K562 (cell line): ENCODE measurements around the gene PARP1. TPM values are rescaled to one million over a fixed set of nuclear protein-coding genes. Genes with fewer than 3 reads are reported as not detected.

Experiments used
- ATAC-seq: fragments of 200-7000 bp; cut with Tn5 transposase; 3 replicates; pipeline ENCODE4 v1.9.1; 2020; ENCODE audit warnings: moderate library complexity
- BruUV-seq: library from RNA; stranded (reverse); fragments of 400-500 nt; replicated peaks from 2 replicates; lab custom pipeline; 2021; lab: Mats Ljungman, UMichigan
- CTCF ChIA-PET: fragments of 300-600 bp; formaldehyde crosslinking; extraction: SDS; loops from one replicate; lab custom pipeline; 2021; ENCODE audit warnings: low intra/inter-chr PET ratio; lab: Yijun Ruan, JAX
- POLR2A ChIA-PET: fragments of 300-600, 350-650 bp; sonication (Branson Sonifier 250); formaldehyde crosslinking; extraction: SDS; loops from one replicate; lab custom pipeline; 2021; ENCODE audit warnings: antibody characterized with exemption, inconsistent platforms; lab: Yijun Ruan, JAX
- DNase-seq, 4 experiments: peaks; one replicate each; pipeline versions ENCODE4 v3.0.0 to v3.0.0-alpha.2; 2011 to 2018; ENCODE audit warnings: low spot score in 3 of 4, mixed read lengths in 3 of 4; ENCODE audit errors: extremely low read depth in 1 of 4
- FAIRE-seq: peaks from 2 replicates; lab custom pipeline; 2011; peaks lifted over from hg19 to GRCh38; lab: Jason Lieb, UNC
- H2AFZ ChIP-seq: 2 replicates; pipeline ENCODE4 v1.6.0; 2011; ENCODE audit warnings: low read depth, low read length, control low read depth, inconsistent platforms
- H3K27ac ChIP-seq: fragments of 200-600 bp; 3 replicates; pipeline ENCODE4 v1.8.0; 2011; ENCODE audit warnings: low read depth, mild to moderate bottlenecking, control low read depth, inconsistent platforms, low read length, moderate library complexity, mixed read lengths; ENCODE audit errors: extremely low read depth
- H3K27me3 ChIP-seq, 2 experiments: fragments of 300-600 bp in 1 of 2; 2 replicates in 1 of 2; 3 replicates in 1 of 2; pipeline versions ENCODE4 v1.6.0 to v1.8.0; 2011; ENCODE audit warnings: inconsistent platforms in 2 of 2, low read length in 2 of 2, mild to moderate bottlenecking in 1 of 2, mixed read lengths in 1 of 2, moderate library complexity in 1 of 2; ENCODE audit not compliant: control insufficient read depth in 2 of 2, insufficient read depth in 2 of 2
- H3K36me3 ChIP-seq: fragments of 300-600 bp; 3 replicates; pipeline ENCODE4 v1.8.0; 2011; ENCODE audit warnings: mild to moderate bottlenecking, low read length, inconsistent platforms; ENCODE audit not compliant: control insufficient read depth, insufficient read depth
- H3K4me1 ChIP-seq, 2 experiments: fragments of 200-600 bp in 1 of 2; replicated peaks in 1 of 2; 2 replicates in 1 of 2; 3 replicates in 1 of 2; pipeline versions ENCODE4 v1.5.1 to v1.8.0; 2011; ENCODE audit warnings: inconsistent platforms in 2 of 2, low read length in 2 of 2, mild to moderate bottlenecking in 1 of 2, mixed read lengths in 1 of 2, moderate library complexity in 1 of 2; ENCODE audit not compliant: control insufficient read depth in 2 of 2, insufficient read depth in 2 of 2
- H3K4me2 ChIP-seq: 2 replicates; pipeline ENCODE4 v1.6.1; 2011; ENCODE audit warnings: low read length, control low read depth, inconsistent platforms, mixed read lengths; ENCODE audit not compliant: insufficient read depth
- H3K4me3 ChIP-seq: fragments of 200-600 bp; sonication (generic), shearing (Covaris generic); 2 replicates; pipeline ENCODE4 v1.5.1; 2016; ENCODE audit warnings: control low read depth, inconsistent platforms
- H3K79me2 ChIP-seq: fragments of 200-600 bp; 3 replicates; pipeline ENCODE4 v1.8.0; 2011; ENCODE audit warnings: low read length, inconsistent platforms; ENCODE audit not compliant: control insufficient read depth, insufficient read depth
- H3K9ac ChIP-seq, 2 experiments: 2 replicates each; pipeline versions ENCODE4 v1.6.0 to v1.6.1; 2011; ENCODE audit warnings: low read depth in 2 of 2, low read length in 2 of 2, control low read depth in 1 of 2, inconsistent platforms in 1 of 2, mild to moderate bottlenecking in 1 of 2, mixed read lengths in 1 of 2; ENCODE audit not compliant: insufficient read depth in 1 of 2
- H3K9me1 ChIP-seq: one replicate; pipeline ENCODE4 v1.6.0; 2011; ENCODE audit warnings: inconsistent platforms, mild to moderate bottlenecking, low read length, moderate library complexity; ENCODE audit not compliant: control insufficient read depth, insufficient read depth
- H3K9me3 ChIP-seq: replicated peaks from 2 replicates; pipeline ENCODE4 v1.5.1; 2011; ENCODE audit warnings: low read depth, low read length, inconsistent platforms; ENCODE audit not compliant: control insufficient read depth, insufficient read depth
- H4K20me1 ChIP-seq: replicated peaks from 2 replicates; pipeline ENCODE4 v1.6.1; 2011; ENCODE audit warnings: low read length, inconsistent platforms, mixed read lengths; ENCODE audit not compliant: control insufficient read depth, insufficient read depth
- CBFA2T3 ChIP-seq: fragments of 450-650 bp; IDR thresholded peaks from 2 replicates; pipeline ENCODE4 v1.6.1; 2017
- E2F6 ChIP-seq, 2 experiments: IDR thresholded peaks; 2 replicates each; pipeline ENCODE4 v1.6.1; 2011; ENCODE audit warnings: borderline replicate concordance in 1 of 2, control low read depth in 1 of 2, low read depth in 1 of 2, low read length in 1 of 2, mild to moderate bottlenecking in 1 of 2, mixed read lengths in 1 of 2, moderate library complexity in 1 of 2; ENCODE audit not compliant: insufficient read depth in 1 of 2, insufficient read length in 1 of 2, poor library complexity in 1 of 2, severe bottlenecking in 1 of 2; ENCODE audit errors: extremely low read depth in 1 of 2
- HDGF ChIP-seq: fragments of 450-650 bp; IDR thresholded peaks from 2 replicates; pipeline ENCODE4 v1.6.1; 2016
- MCM7 ChIP-seq, 2 experiments: fragments of 450-650 bp; IDR thresholded peaks; 2 replicates each; pipeline ENCODE4 v1.6.1; 2016 to 2018
- RBFOX2 ChIP-seq: fragments of 200-400 bp; formaldehyde crosslinking; IDR thresholded peaks from 2 replicates; pipeline ENCODE4 v1.6.1; 2017; ENCODE audit warnings: low read depth, mild to moderate bottlenecking, low read length, moderate library complexity
- ZNF324 ChIP-seq: fragments of 250-450 bp; sonication (Bioruptor Pico); IDR thresholded peaks from 2 replicates; pipeline ENCODE4 v1.4.0; 2020; ENCODE audit warnings: mild to moderate bottlenecking
- ZZZ3 ChIP-seq: fragments of 450-650 bp; IDR thresholded peaks from 2 replicates; pipeline ENCODE4 v1.6.1; 2016; ENCODE audit warnings: antibody characterized with exemption, mild to moderate bottlenecking, moderate library complexity
- WGBS: fragments of 100-300 bp; shearing (Covaris generic); methylation state at CpG from one replicate; pipeline ENCODE4 v1.1.6; 2016; ENCODE audit warnings: low coverage, mixed read lengths; ENCODE audit not compliant: insufficient coverage; ENCODE audit errors: missing lambda C conversion rate; 5-methylcytosine and 5-hydroxymethylcytosine counted together
- in situ Hi-C: fragments of 300-500 bp; cut with MboI; formaldehyde crosslinking; loops from 4 replicates; pipeline ENCODE4 v1.15.0; 2018; ENCODE audit warnings: inconsistent platforms, mixed read lengths
- intact Hi-C: fragments of 100-400 bp; cut with micrococcal nuclease; formaldehyde crosslinking; loops from 2 replicates; pipeline ENCODE4 v1.14.2; 2022
- polyA plus RNA-seq, 8 experiments: library from polyadenylated mRNA; depleted of rRNA in 4 of 8; stranded (reverse) in 5 of 8; unstranded in 3 of 8; fragments of >200 nt; fragmentation: Nextera tagmentation in 2 of 8; fragmentation: Illumina TruSeq in 1 of 8; extraction: Ambion mirVana in 2 of 8; extraction: Trizol in 1 of 8; gene quantifications; 2 replicates each; pipeline versions ENCODE4 v1.2.1 to v1.2.3, GENCODE V29; 2011 to 2014; ENCODE audit warnings: inconsistent platforms in 1 of 8, missing spikeins in 1 of 8
- total RNA-seq, 7 experiments: library from RNA; depleted of rRNA in 6 of 7; stranded (reverse); fragments of >200 nt in 6 of 7; fragmentation: Illumina TruSeq in 2 of 7; extraction: Trizol in 2 of 7; gene quantifications; 2 replicates each; pipeline versions ENCODE4 v1.2.1 to v1.2.3, GENCODE V29; 2011 to 2021; ENCODE audit warnings: low replicate concordance in 1 of 7

PARP1 gene
- total and polyA plus RNA-seq, 9 of the 15 experiments (the other 6 are each of a cell fraction or from before 2014, with no cell fraction given) = 121 to 306 (median 250) TPM

DNA sequence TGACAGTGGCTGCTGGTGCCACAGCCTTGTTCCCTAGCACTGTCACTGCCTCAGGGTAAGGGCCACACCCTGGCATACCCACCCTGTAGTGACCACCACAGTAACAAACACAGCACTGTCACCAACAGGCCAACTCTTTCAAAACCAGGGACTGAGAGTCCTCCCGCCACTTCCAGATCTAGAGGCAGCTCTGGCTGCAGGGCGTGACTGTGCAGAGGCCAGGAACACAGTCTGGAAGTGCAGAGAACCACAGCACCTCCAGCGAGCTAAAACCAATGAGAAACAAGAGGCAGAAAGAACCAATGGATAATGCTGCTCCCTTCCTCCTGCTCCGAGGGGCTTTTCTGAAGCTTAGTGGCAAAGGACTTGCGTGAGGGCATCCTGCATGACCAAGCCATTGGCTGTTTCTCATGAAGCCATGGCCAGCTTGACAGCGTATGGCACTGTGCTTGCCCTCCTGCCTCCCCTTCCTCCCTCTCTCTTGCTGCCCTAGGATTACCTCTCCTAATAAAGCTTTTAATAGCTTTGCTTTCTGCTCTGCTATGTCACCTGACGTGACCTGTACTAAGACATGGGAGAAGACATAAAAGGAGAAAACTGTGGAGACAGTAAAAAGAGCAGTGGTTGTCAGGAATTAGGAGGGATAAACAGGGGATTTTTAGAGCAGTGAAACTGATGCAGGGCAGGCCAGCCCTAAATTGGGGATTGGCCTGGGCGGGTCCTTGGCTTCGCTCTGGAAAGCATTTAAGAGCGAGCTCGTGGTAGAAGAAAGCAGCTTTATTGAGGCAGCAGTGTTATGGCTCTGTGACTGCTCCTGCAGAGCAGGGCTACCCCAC, 7.2 kb downstream of the PARP1 start:
- intact Hi-C loops = no loop called here
- Histone ChIP-seq H3K27me3 (no peaks in the 10 kb centered on the region), H3K9ac (no peak overlapping the region), H3K4me3 (no peak overlapping the region), H3K4me1 (peaks cover 22 to 23% of the 10 kb centered on the region in 2 experiments), H3K27ac (no peak overlapping the region), H2AFZ (no peak overlapping the region), H3K4me2 (no peak overlapping the region), H3K79me2 (peaks cover 82% of the 10 kb centered on the region), H3K9me1 (peaks cover 8% of the 10 kb centered on the region), H3K36me3 (peaks cover 81% of the 10 kb centered on the region), H3K9me3 (no peaks in the 10 kb centered on the region), H4K20me1 (peaks cover 26% of the 10 kb centered on the region)
- ChIA-PET CTCF (no interaction called here), POLR2A (interaction anchor here (0.6 to 0.8 kb wide), 3 partner anchors 10 to 90 kb away, joined by 3 read pairs; no protein-coding TSS in a partner anchor)
- ATAC-seq (no peak), FAIRE-seq (no peak), DNase-seq (no peak)
- WGBS = 94% methylated on average over 11 of the region's 11 CpGs
- TF ChIP-seq ZNF324 (CRISPR knock-in tag) = no peak
- TF ChIP-seq ZZZ3 = no peak
- no peak for TF ChIP-seq HDGF
- TF ChIP-seq CBFA2T3 = no peak
- peak; percentile 30; the same call in 1 of the 2 replicates for TF ChIP-seq RBFOX2
- TF ChIP-seq E2F6 (IDR thresholded peaks at IDR 0.05; ENCODE audit: borderline replicate concordance in 1 of 2, extremely low read depth in 1 of 2, insufficient read depth in 1 of 2, insufficient read length in 1 of 2, low read depth in 1 of 2, low read length in 1 of 2, poor library complexity in 1 of 2, severe bottlenecking in 1 of 2) = no peak
- no peak for TF ChIP-seq MCM7 (IDR thresholded peaks at IDR 0.05)
- no TSS peak for BruUV-seq
- in situ Hi-C loops = no loop called here
